ENCODE measurements around the gene PDXDC1.
A peak's percentile ranks its signal among the peaks of the same experiment; 100 is the strongest.
"Not testable (repeated sequence)": the region's sequence is repeated elsewhere in the genome, so short reads cannot be mapped to it uniquely, and the experiment has no call there.

PDXDC1 gene

DNA sequence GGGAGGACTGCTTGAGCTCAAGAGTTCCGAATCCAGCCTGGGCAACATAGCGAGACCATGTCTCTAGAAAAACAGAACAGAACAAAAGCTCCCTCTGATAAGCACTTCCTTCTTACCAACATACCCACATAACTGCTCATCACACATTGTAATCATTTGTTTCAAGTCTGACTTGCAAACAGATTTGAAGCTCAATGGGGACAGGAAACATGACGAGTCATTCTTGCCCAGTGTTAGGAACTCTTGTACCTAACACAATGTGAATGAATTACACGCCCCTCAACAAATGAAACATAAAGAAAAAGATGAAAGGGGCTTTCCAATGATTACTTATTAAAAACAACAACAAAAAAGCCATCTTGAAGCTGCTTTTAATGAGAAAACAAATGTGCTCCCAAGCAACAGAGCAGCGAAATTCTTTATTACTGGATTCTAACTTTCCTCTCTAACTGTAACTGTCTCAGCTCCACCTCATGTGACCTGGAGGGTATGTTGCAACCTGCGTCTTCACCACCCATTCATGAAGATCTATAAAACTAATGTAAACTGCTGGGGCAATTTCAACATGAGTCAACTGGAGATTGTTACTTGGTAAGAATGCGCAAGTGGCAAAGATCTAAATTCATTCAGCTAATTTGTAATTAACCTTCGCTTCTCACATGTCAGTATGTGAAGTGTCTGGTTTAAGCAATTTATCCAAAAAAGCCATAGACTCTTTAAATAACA, 87.4 kb downstream of the PDXDC1 start:
- DNase-seq (ENCODE audit: low read depth in 2 of 2) = not testable (repeated sequence)

GRCh38 chr16:15065961-15066360, 91.1 kb downstream of the PDXDC1 start:
- DNase-seq (ENCODE audit: low read depth in 2 of 2) = not testable (repeated sequence)

DNA sequence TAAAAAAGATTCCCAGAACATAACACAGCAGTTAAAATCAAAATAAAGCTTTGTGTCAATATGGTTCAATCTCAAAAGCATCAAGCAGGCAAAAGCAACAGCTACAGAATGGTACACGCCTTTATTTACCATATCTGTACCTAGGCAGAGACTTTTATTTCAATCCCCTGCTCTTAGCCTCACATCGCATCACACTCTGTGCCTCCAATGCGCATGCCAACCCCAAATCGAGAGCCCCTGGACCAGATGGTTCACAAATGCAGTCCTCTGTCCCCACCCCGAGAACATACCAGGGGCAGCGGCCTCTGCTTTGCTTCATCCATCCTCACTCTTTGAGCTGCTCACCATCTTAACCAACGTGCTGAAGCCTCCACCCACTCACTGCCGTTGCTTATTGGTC, 91.9 kb downstream of the PDXDC1 start:
- not testable (repeated sequence) for DNase-seq (ENCODE audit: low read depth in 2 of 2)

DNA sequence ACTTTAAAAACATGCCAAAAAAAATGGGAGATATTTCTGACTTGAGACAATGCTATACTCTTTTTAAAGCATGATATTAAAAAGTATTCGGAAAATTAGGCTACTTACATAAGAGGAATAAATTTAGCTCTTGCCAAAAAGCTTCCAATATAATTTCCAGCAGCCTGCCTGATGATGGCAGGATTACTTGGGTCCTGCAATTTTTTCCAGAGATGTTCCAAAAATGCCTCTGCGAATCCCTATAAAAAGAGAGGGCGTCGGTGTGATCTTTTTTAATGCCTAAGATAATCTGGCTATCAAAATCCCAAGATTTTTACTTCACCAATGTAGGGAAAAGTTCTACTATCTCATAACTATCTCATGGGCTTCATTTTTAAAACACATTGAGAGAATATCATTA, 96.2 kb downstream of the PDXDC1 start:
- not testable (repeated sequence) for DNase-seq (ENCODE audit: low read depth in 2 of 2)

DNA sequence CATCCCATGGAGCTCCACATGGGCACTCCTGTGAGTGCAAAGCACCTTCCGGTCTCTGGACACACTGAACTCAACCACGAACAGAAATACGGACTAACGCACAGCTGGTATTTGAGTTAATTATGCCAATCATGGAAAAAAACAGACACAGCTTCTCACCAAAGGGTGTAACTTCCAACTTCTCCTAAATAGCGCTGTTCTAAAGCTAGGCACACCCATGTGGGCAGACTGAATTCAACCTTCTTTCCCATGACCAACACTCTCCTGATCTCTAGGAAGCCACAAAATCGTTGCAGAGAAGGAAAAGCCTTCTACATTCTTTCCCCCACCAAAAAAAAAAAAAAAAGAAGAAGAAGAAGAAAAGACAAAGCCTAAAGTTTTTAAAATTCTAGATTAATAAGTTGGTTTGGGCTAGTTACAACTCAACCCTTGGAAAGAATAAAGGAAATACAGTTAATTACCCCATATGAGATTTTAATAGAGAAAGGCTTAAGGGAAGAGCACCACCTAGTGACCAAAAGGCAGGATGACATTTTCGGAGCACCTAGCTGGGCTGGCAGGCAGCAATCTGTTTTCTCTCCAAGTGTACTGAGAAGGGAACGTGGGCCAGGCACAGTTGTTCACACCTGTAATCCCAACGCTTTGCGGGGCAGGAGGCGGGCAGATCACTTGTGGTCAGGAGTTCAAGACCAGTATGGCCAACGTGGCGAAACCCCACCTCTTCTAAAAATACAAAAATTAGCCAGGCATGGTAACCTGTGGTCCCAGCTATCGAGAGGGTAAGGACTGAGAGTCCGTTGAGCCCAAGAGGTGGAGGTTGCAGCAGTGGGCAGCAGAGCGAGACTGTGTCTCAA, 97.3 kb downstream of the PDXDC1 start:
- DNase-seq (ENCODE audit: low read depth in 2 of 2) = not testable (repeated sequence)

DNA sequence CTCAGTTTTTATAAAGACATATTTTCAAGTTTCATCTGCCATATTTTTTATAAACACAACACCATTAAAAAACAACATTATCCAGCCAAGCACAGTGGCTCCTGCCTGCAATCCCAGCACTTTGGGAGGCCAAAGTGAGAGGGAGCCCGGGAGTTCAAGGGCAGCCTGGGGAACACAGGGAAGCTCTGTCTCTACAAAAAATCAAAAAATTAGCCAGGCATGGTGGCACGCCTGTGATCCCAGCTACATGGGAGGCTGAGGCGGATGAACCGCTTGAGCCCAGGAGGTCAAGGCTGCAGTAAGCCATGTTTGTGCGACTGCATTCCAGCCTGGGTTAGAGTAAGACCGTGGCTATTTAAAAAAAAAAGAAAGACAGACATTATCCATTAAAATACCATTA, 98.3 kb downstream of the PDXDC1 start:
- DNase-seq (ENCODE audit: low read depth in 2 of 2) = no peak

GRCh38 chr16:15076161-15076560, 101.3 kb downstream of the PDXDC1 start:
- DNase-seq (ENCODE audit: low read depth in 2 of 2) = not testable (repeated sequence)

- not testable (repeated sequence) for DNase-seq (ENCODE audit: low read depth in 2 of 2)
Measured at GRCh38 chr16:15080883-15081282, 106.1 kb downstream of the PDXDC1 start.

- DNase-seq (ENCODE audit: low read depth in 2 of 2) = not testable (repeated sequence)
Measured at GRCh38 chr16:15082788-15083187, 108.0 kb downstream of the PDXDC1 start.

- DNase-seq (ENCODE audit: low read depth in 2 of 2) = not testable (repeated sequence)
Measured at GRCh38 chr16:15090663-15091269, 115.9 kb downstream of the PDXDC1 start.

- DNase-seq (ENCODE audit: low read depth in 2 of 2) = not testable (repeated sequence)
Measured at GRCh38 chr16:15093571-15093954, 118.7 kb downstream of the PDXDC1 start.

GRCh38 chr16:15093955-15094827, 119.4 kb downstream of the PDXDC1 start, which contains the start of gene RRN3:
TSS of gene RRN3 (minus strand) at chr16:15094272. CDS start at chr16:15094233, 39 bp downstream.
- DNase-seq (ENCODE audit: low read depth in 2 of 2) = peak; percentile 84 to 85

DNA sequence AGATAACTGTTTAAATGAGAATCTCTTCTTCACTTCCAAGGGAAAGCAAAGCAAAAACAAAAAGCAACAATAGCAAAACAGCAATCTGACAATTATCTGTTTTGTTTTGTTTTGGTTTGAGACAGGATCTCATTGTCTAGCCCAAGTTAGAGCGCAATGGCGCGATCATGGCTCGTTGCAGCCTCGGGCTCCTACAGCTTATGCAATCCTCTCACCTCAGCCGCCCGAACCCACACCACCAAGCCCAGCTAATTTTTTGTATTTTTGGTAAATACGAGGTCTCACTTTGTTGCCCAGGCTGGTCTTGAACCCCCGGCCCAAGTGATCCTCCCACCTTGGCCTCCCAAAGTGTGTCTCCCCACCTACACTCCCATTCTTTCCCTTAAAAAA, 121.8 kb downstream of the PDXDC1 start:
- DNase-seq (ENCODE audit: low read depth in 2 of 2) = not testable (repeated sequence)

DNA sequence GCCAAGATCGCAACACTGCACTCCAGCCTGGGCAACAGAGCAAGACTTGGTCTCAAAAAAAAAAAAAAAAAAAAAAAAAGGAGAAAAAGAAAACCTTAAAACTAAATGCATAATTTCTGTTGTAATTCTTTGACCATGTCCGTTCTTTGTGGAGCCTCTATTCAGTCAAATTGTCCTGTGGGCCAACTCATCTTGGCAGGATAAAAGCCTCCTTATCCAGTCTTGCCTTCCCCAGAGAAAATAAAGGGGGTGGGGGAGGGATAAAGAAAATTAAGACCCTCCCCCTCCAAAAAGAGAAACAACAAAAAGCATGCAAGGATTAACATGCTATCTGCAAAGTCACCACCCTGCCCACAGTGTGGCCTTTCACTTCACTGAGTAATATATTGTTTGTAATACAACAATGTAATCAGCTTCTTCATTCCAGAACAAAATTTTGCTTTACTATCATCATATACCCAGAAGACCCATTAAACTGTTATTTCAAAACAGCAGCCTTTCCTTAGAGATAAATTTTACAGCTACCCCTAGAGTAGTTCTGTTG, 124.6 kb downstream of the PDXDC1 start:
- not testable (repeated sequence) for DNase-seq (ENCODE audit: low read depth in 2 of 2)

GRCh38 chr16:15100372-15100987, 125.7 kb downstream of the PDXDC1 start:
- not testable (repeated sequence) for DNase-seq (ENCODE audit: low read depth in 2 of 2)

- not testable (repeated sequence) for DNase-seq (ENCODE audit: low read depth in 2 of 2)
Measured at GRCh38 chr16:15127641-15128425, 153.0 kb downstream of the PDXDC1 start.

DNA sequence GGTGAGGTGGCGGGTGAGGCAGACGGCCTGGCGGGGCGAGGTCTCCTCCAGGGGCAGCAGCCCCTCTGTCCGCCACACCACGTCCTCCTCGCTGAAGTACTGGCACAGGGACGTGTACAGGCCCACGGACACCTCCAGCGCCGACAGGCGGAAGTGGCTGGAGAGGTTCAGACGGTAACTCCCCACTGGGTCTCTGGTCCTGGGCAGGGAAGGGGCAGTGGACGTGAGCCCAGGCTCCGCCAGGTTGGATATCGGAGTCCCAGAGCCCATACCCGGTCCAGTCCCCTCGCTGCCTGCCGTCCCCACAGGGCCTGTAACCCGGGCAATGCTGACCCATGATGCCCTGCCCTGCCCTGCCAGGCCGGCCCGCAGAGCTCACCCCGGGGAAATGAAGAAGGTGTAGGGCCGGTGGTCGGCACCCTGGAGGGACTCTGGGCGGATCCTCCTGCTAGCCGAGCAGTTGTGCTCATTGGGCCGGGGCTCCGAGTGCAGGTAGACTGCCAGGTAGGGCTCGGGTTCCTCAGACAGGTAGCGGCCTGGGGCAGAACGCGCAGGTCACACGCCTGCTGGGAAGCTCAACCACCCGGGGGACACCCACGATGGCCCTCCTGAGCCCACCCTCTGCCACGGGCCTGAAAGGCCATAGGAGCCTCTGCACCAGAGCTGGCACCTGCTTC, 155.6 kb downstream of the PDXDC1 start:
- not testable (repeated sequence) for DNase-seq (ENCODE audit: low read depth in 2 of 2)

DNA sequence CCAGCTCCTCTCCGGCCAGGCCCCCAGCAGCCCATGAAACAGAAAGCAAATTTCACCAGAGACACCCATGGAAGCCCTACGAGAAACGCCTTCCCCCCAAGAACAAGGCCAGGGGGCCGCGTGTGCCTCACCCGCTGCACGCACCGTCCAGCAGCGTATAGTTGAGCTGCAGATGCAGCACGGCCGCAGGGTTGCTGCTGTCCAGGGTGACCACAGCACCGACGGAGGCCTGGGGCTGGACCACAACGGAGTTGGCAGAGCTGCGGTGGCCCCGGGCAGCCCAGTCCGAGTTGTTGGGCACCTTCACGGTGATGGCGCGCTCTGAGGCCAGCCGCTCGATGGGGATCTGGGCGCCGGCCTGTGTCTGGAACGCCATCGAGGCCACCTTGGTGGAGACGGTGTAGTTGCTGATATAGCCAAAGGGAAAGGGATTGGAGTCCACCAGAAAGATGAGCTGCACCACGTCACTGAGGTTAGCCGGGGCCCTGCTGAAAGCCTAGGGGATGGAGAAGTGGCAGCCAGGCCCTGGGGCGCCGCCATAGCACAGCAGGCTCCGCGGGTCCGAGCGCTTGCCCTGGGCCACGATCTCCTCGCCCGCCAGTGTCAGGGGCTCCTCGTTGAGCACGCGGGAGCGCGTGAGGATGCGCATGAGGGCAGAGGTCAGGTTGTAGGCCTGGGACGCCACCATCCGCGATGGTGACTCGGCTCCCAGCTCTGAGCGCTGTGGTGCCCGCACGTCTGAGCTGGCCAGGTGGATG, 156.3 kb downstream of the PDXDC1 start:
- DNase-seq (ENCODE audit: low read depth in 2 of 2) = not testable (repeated sequence)

Measured in stimulated activated CD8-positive, alpha-beta memory T cell treated with anti-CD3 and anti-CD28 coated beads, Interleukin-15, amount 100 ng/mL, for 48 hours (primary cell).